GM12872 (cell line): ENCODE data around the gene TTC28.

Experiments
- TF ChIP-seq, protein P1 (sequence below): IDR thresholded peaks from 3 replicates; pipeline ENCODE4 v1.5.1; 2011; ENCODE audit warnings: low read depth, mild to moderate bottlenecking, low read length, moderate library complexity; ENCODE audit not compliant: insufficient read depth

The TTC28 gene

DNA sequence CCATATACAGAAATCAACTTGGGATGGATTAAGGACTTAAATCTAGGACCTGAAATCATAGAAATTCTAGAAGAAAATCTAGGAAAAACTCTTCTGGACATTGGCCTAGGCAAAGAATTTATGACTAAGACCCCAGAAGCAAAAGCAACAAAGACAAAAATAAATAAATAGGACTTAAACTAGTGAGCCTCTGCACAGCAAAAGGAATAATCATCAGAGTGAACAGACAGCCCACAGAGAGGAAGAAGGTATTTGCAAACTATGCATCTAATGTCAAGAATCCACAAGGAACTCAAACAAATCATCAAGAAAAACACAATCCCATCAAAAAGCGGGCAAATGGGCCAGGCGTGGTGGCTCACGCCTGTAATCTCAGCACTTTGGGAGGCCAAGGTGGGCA lies 32.4 kb downstream of the TTC28 start:
- TF ChIP-seq, protein P1, sequence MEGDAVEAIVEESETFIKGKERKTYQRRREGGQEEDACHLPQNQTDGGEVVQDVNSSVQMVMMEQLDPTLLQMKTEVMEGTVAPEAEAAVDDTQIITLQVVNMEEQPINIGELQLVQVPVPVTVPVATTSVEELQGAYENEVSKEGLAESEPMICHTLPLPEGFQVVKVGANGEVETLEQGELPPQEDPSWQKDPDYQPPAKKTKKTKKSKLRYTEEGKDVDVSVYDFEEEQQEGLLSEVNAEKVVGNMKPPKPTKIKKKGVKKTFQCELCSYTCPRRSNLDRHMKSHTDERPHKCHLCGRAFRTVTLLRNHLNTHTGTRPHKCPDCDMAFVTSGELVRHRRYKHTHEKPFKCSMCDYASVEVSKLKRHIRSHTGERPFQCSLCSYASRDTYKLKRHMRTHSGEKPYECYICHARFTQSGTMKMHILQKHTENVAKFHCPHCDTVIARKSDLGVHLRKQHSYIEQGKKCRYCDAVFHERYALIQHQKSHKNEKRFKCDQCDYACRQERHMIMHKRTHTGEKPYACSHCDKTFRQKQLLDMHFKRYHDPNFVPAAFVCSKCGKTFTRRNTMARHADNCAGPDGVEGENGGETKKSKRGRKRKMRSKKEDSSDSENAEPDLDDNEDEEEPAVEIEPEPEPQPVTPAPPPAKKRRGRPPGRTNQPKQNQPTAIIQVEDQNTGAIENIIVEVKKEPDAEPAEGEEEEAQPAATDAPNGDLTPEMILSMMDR = no peak

DNA sequence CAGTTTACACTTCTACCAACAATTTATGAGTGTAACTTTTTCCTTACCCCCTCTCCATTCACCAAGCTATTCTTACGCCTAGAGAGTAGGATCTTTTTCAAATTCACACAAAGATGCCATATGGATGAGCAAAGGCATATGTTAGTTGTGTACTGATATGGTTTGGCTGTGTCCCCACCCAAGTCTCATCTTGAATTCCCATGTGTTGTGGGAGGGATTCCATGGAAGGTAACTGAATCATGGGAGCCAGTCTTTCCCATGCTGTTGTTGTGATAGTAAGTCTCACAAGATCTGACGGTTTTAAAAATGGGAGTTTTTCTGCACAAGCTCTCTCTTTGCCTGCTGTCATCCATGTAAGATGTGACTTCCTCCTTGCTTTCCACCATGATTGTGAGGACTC lies 40.3 kb downstream of the TTC28 start:
- TF ChIP-seq, protein P1 = no peak

DNA sequence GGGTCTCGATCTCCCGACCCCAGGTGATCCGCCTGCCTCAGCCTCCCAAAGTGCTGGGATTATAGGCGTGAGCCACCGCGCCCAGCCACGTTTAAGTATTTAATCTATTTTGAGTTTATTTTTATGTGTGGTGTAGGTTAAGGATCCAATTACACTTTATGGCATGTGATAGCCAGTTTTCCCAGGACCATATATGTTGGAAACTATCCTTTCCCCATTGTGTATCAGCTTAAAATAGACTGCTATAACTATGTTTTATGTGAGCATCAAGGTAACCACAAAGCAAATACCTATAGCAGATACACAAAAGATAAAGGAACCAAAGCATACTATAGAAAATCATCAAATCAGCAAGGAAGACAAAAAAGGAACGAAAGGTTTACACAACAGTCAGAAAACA lies 42.4 kb downstream of the TTC28 start:
- TF ChIP-seq, protein P1 = no peak

DNA sequence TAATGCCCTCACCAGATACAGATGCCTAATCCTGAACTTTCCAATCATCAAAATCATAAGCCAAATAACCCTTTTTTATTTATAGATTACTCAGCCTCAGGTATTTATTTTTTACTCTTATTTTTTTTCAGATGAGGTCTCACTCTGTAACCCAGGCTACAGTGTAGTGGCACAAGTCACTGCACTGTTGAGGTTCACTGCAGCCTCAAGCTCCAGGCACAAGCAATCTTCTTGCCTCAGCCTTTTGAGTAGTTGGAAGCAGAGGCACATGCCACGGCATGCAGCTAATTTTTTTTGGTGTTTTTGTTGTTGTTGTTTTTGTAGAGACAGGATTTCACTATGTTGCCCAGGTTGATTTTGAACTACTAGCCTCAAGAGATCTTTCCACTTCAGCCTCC lies 49.5 kb downstream of the TTC28 start:
- TF ChIP-seq, protein P1 = no peak

DNA sequence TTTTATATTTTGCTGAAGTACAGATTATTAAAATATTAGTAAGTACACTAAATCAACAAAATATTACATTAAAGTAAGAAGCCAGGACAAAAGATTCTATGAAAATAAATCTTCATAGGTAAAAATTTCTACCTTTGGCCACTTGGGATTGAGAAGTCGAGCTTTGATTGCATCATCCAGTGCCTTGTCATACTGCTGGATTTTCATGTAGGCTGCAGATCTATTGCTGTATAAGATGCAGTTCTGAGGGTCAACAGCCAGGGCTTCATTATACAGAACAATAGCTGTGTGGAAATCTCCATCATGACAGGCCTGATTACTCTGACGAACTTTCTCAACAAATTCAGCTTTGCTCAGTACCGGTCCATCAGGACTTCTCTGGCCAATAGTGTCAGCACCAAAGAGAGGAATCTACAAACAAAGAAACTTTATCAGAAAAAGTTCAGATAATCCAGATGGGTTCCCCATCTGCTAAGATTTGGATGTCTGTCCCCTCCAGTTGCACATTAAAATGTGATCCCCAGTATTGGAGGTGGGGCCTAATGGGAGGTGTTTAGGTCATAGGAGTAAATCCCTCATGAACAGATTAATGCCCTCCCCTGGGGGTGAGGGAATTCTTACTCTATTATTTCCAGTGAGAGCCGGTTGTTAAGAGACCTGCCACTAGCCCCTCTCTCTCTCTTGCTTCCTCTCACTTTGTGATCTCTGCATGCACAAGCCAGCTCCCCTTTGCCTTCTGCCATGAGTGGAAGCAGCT lies 50.0 kb downstream of the TTC28 start:
- TF ChIP-seq, protein P1 = no peak

DNA sequence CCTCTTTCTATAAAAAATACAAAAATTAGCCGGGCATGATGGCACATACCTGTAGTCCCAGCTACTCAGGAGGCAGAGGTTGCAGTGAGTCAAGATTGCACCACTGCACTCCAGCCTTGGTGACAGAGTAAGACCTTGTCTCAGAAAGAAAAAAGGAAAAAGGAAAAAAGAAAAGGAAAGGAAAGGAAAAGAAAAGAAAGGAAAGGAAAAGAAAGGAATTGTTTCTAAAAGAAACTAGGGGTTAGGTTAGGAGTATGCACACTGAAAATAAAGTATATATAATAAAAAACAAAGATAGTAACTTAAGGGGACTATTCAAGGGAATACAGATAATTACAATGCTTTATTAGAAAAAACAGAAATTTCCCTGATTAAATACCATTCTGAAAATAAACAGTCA lies 50.9 kb downstream of the TTC28 start:
- TF ChIP-seq, protein P1 = no peak

DNA sequence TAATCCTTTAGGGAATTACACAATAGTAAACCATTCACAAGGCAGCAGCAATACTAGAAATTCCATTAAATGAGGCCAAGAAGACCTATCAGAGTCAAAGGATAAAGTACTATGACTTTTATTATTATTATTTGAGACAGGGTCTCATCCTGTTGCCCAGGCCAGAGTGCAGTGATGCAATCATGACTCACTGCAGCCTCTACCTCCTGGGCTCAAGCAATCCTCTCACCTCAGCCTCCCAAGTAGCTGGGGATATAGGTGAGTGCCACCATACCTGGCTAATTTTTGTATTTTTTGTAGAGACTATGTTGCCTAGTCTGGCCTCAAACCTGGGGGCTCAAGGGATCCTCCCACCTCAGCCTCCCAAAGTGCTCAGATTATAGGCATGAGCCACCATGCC lies 51.8 kb downstream of the TTC28 start:
- TF ChIP-seq, protein P1 = no peak
